HG03571 (cell line): ENCODE data around the gene PTH2R.
"Not testable (repeated sequence)": the region's sequence is repeated elsewhere in the genome, so short reads cannot be mapped to it uniquely, and the experiment has no call there.

Experiments
- ATAC-seq: cut with Tn5 transposase; IDR thresholded peaks from one replicate; pipeline ENCODE4 v1.9.1; 2021; ENCODE audit not compliant: unreplicated experiment

Gene PTH2R

GRCh38 chr2:208482453-208483015, 75.9 kb downstream of the PTH2R start:
- ATAC-seq: not testable (repeated sequence)

DNA sequence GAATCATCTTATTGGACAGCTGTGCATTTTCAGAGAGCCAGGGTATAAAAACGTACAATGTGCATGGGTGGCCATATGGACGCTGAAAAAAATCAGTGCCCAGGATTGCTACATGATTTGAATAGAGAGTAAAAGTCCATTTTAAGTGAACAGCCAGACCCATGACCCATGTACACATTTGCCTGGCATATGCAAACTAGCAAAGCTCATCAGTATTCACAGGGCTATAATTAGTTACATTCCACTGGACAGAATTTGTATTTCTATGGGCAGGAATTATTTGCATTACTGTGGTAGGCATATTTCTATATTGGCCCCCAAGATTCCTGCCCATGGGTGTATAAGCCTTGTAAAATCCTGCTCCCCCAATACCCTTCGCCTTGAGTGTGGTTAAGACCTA, 78.8 kb downstream of the PTH2R start:
- no peak for ATAC-seq

- no peak for ATAC-seq
These were observed 82.3 kb downstream of the PTH2R start for GRCh38 chr2:208488686-208489564.

- no peak for ATAC-seq
These were observed 83.1 kb downstream of the PTH2R start for GRCh38 chr2:208489687-208490086.

GRCh38 chr2:208490492-208490891, 83.9 kb downstream of the PTH2R start:
- no peak for ATAC-seq

GRCh38 chr2:208491641-208492040, 85.0 kb downstream of the PTH2R start:
- no peak for ATAC-seq

- ATAC-seq: no peak
These were observed 85.5 kb downstream of the PTH2R start for GRCh38 chr2:208492069-208492468.

DNA sequence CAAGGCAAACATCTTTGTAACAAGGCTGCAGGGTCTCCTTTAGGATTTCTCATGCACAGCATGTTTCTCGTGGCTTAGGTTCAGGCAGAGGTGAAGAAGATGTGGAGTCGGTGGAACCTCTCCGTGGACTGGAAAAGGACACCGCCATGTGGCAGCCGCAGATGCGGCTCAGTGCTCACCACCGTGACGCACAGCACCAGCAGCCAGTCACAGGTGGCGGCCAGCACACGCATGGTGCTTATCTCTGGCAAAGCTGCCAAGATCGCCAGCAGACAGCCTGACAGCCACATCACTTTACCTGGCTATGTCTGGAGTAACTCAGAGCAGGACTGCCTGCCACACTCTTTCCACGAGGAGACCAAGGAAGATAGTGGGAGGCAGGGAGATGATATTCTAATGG, 86.6 kb downstream of the PTH2R start:
- no peak for ATAC-seq

DNA sequence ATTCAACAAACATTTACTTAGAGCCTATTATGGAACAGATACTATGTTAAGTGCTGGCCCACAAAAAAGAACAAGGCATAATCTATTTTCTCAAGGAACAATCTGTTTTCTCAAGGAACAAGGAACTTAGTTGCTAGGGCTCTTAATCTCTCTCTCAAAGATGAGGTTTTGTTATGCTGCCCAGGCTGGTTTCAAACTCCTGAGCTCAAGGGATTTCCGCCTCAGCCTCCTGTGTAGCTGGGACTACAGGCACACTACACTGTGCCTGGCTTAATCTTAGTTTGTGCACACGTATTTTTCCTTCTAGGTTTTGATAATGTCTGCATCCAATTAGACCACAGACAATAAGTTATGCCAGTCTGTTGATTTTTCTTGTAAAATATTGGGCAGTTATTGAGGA, 89.5 kb downstream of the PTH2R start:
- no peak for ATAC-seq

DNA sequence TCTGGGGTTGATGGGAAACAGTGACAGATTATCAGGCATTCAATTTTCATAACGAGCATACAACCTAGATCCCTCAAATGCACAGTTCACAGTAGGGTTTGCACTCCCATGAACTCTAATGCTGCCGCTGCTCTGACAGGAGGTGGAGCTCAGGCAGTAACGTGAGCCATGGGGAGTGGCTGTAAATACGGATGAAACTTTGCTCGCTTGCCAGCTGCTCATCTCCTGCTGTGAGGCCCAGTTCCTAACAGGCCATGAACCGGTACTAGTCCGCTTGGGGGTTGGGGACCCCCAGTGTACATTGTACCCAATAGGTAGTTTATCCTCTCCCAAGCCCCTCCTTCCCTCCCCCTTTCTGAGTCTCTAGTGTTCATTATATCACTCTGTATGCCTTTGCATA, 94.6 kb downstream of the PTH2R start:
- no peak for ATAC-seq

GRCh38 chr2:208502288-208502687, 95.7 kb downstream of the PTH2R start:
- ATAC-seq: no peak

- ATAC-seq: not testable (repeated sequence)
These were observed 98.8 kb downstream of the PTH2R start for GRCh38 chr2:208505365-208505764.

GRCh38 chr2:208509586-208509985, 103.0 kb downstream of the PTH2R start:
- no peak for ATAC-seq

GRCh38 chr2:208511016-208511415, 104.4 kb downstream of the PTH2R start:
- ATAC-seq: no peak

- no peak for ATAC-seq
These were observed 105.0 kb downstream of the PTH2R start for GRCh38 chr2:208511573-208511972.

DNA sequence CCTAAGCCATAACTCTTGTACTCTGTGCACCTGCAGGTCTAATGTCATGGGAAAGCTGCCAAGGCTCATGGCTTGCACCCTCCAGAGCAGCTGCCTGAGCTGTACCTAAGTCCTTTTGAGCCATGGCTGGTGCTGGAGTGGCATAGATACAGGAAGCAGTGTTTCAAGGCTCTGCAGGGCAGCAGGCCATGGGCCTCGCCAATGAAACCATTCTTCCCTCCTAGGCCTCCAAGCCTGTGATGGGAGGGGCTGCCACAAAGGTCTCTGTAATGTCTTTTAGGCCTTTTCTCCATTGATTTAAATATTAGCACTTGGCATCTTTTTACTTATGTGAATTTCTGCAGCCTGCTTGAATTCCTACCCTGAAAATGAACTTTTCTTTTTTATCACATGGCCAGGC, 108.5 kb downstream of the PTH2R start:
- no peak for ATAC-seq

GRCh38 chr2:208523069-208523468, 116.5 kb downstream of the PTH2R start:
- ATAC-seq: not testable (repeated sequence)

DNA sequence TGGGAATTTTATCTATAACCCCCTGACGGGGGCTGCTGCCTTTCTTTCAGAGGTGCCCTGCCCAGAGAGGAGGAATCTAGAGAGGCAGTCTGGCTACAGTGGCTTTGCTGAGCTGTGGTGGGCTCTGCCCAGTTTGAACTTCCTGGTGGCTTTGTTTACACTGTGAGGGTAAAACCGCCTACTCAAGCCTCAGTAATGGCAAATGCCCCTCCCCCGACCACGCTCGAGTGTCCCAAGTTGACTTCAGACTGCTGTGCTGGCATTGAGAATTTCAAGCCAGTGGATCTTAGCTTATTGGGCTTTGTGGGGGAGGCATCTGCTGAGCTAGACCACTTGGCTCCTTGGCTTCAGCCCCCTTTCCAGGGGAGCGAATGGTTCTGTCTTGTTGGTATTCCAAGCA, 118.6 kb downstream of the PTH2R start:
- ATAC-seq: not testable (repeated sequence)

GRCh38 chr2:208529796-208530195, 123.2 kb downstream of the PTH2R start:
- ATAC-seq: no peak

DNA sequence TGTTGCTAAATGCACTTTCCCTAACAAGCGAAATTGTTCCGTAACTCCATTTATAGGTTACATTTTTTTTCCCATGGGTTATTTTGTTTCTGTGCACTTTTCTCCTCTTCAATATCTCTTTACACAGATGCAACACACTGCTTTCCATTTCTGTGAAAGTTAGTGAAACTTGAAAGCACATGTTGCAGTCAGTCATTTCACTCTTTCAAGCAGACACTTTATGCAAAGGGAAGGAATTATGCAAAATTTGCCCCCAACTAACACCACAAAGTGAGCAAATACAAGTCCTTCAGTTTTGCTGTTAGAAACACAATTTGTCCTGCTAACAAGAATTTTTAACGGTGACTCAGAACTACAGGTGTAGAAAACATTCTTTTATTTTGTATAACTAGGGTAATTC, 124.8 kb downstream of the PTH2R start:
- ATAC-seq: no peak

GRCh38 chr2:208535578-208535977, 129.0 kb downstream of the PTH2R start:
- not testable (repeated sequence) for ATAC-seq

DNA sequence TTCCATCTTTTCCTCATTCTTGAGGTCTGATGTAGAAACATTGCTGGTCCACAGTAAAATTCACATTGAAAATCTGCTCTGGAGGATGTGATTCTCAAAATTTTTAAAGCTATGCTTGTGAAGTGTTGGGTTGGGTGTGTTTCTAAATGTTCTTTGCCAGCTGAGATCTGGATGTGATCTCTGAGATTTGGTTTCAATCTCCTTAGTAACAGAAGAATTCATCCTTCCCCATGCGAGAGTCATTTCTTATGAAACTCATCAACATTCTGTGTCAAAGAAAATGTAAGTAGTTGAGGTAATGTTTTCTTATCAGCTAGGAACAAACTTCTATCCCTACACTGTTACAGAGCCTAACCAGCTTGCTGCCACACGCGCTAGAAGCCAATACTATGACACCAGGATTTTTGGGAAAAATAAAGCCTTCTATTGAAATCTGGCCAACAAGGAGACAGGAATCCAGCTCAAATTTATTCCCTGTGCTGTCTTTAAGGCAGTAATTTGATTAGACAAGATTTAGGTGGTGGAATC, 134.9 kb downstream of the PTH2R start:
- ATAC-seq: no peak
